AG04449 (cell line): ENCODE data around the gene TSPAN11.

ENCODE experiments used
- CTCF ChIA-PET: fragments of 350-600 bp; formaldehyde crosslinking; extraction: SDS; loops from one replicate; lab custom pipeline; 2021; ENCODE audit warnings: antibody characterized with exemption; lab: Yijun Ruan, JAX
- POLR2A ChIA-PET: fragments of 400-600, 350-600 bp; formaldehyde crosslinking; extraction: SDS; loops from one replicate; lab custom pipeline; 2020; ENCODE audit warnings: antibody characterized with exemption, inconsistent platforms; lab: Yijun Ruan, JAX
- DNase-seq: peaks from one replicate; pipeline ENCODE4 v3.0.0-alpha.2; 2010; ENCODE audit warnings: low read depth, low spot score
- H3K4me3 ChIP-seq: 2 replicates; pipeline ENCODE4 v1.5.1; 2011; ENCODE audit warnings: low read depth, mild to moderate bottlenecking, control low read depth, low read length
- CTCF ChIP-seq: IDR thresholded peaks from one replicate; pipeline ENCODE4 v1.5.1; 2011; ENCODE audit warnings: mild to moderate bottlenecking, moderate library complexity, low read length, control low read depth, inconsistent platforms; ENCODE audit not compliant: insufficient read depth; ENCODE audit errors: missing control alignments

Gene TSPAN11

GRCh38 chr12:30967026-30967425, 40.5 kb downstream of the TSPAN11 start:
- CTCF ChIA-PET: no interaction called here
- DNase-seq: no peak
- TF ChIP-seq CTCF: no peak

GRCh38 chr12:30968211-30968610, 41.7 kb downstream of the TSPAN11 start:
- DNase-seq: no peak
- no peak overlapping the region for H3K4me3 ChIP-seq
- ChIA-PET CTCF (interaction anchor here (1.0 to 1.4 kb wide), 2 partner anchors 13 to 18 kb away, joined by 3 read pairs; no protein-coding TSS in a partner anchor), POLR2A (no interaction called here)
- TF ChIP-seq CTCF: no peak

More at GRCh38 chr12:30967026-30967425, 40.5 kb downstream of the TSPAN11 start:
- no peak overlapping the region for H3K4me3 ChIP-seq
- POLR2A ChIA-PET: no interaction called here

- no peak for DNase-seq
- POLR2A ChIA-PET: no interaction called here
- CTCF ChIA-PET: interaction anchor here (1.4 kb wide), 1 partner anchor 17 kb away, joined by 3 read pairs; no protein-coding TSS in a partner anchor
- H3K4me3 ChIP-seq: no peak overlapping the region
- no peak for TF ChIP-seq CTCF
Measured at GRCh38 chr12:30969006-30969405, 42.5 kb downstream of the TSPAN11 start.

- DNase-seq: no peak
- ChIA-PET CTCF (interaction anchor here (1.4 to 2.4 kb wide), 2 partner anchors 16 kb away, joined by 3 to 7 read pairs; no protein-coding TSS in a partner anchor), POLR2A (no interaction called here)
- H3K4me3 ChIP-seq: no peak overlapping the region
- TF ChIP-seq CTCF: no peak
Measured at GRCh38 chr12:30969606-30970395, 43.3 kb downstream of the TSPAN11 start.

- ChIA-PET POLR2A (no interaction called here), CTCF (interaction anchor here (2.4 kb wide), 1 partner anchor 15 kb away, joined by 7 read pairs; no protein-coding TSS in a partner anchor)
- TF ChIP-seq CTCF: no peak
- DNase-seq: no peak
- no peak overlapping the region for H3K4me3 ChIP-seq
Measured at GRCh38 chr12:30970559-30971197, 44.1 kb downstream of the TSPAN11 start.

GRCh38 chr12:30972035-30972434, 45.5 kb downstream of the TSPAN11 start:
- POLR2A ChIA-PET: no interaction called here
- CTCF ChIA-PET: interaction anchor here (2.4 kb wide), 1 partner anchor 14 kb away, joined by 7 read pairs; no protein-coding TSS in a partner anchor

More at GRCh38 chr12:30972035-30972434, 45.5 kb downstream of the TSPAN11 start:
- no peak for TF ChIP-seq CTCF
- H3K4me3 ChIP-seq: no peak overlapping the region
- no peak for DNase-seq
